ENCODE results near the gene RBL1.
"Not testable (repeated sequence)": the region's sequence is repeated elsewhere in the genome, so short reads cannot be mapped to it uniquely, and the experiment has no call there.

Gene RBL1

DNA sequence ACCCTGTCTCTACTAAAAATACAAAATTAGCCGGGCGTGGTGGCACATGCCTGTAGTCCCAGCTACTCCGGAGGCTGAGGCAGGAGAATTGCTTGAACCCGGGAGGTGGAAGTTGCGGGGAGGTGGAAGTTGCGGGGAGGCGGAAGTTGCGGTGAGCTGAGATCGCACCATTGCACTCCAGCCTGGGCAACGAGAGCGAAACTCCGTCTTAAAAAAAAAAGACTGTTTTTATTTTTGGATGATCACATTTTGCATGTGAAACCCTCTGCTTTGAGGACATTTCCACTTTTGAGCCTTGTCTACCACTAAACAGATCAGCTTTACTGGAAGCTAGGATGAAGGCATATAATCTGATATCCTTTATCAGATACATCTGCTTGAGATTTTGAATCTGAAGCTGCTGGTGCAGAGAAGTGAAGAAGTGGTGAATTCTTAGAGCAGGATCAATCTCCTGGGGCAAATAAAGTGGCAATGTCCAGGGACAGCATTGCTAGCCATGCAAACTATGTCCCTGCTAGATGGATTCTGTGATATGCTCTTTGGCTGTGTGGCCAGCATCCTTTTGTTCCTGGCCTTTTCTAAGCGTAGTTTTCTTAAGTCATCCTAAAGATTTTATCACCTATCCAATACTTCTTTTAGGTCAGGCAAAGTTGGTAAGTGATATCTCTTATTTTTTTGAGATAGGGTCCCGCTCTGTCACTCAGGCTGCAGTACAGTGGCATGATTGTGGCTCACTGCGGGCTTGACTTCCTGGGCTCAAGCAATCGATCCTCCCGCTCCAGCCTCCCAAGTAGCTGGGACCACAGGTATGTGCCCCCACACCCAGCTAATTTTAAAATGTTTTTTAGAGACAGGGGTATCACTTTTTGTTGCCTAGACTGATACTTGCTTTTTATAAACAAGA, 23.3 kb downstream of the RBL1 start:
- no peak for DNase-seq (ENCODE audit: low spot score)
- H3K27ac ChIP-seq: no peak overlapping the region
- H3K4me3 ChIP-seq: no peak overlapping the region
- no peak for TF ChIP-seq CTCF (IDR thresholded peaks at IDR 0.05)

DNA sequence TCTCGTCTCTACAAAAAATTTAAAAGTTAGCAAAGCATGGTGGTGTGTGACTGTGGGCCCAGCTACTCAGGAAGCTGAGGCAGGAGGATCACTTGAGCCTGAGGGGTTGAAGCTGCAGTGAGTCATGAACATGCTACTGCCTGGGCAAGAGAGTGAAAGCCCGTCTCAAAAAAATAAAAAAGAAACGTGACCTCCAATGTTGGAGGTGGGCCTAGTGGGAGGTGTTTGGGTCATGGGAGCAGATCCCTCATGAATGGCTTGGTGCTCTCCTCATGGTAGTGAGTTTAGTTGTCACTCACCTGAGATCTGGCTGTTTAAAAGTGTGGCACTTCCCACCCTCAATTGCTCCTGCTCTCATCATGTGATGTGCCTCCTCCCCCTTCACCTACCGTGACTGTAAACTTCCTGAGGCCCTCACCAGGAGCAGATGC, 24.3 kb downstream of the RBL1 start:
- no peak for DNase-seq (ENCODE audit: low spot score)

GRCh38 chr20:37069563-37069962, 26.2 kb downstream of the RBL1 start:
- DNase-seq (ENCODE audit: low spot score); H3K27ac ChIP-seq; H3K4me3 ChIP-seq: not testable (repeated sequence)

More for the DNA sequence above, 24.3 kb downstream of the RBL1 start:
- TF ChIP-seq CTCF (IDR thresholded peaks at IDR 0.05): no peak
- Histone ChIP-seq H3K27ac (no peak overlapping the region), H3K4me3 (no peak overlapping the region)

GRCh38 chr20:37066168-37066567, 29.6 kb downstream of the RBL1 start:
- DNase-seq (ENCODE audit: low spot score): no peak
- TF ChIP-seq CTCF (IDR thresholded peaks at IDR 0.05): no peak
- Histone ChIP-seq H3K27ac (no peak overlapping the region), H3K4me3 (no peak overlapping the region)

DNA sequence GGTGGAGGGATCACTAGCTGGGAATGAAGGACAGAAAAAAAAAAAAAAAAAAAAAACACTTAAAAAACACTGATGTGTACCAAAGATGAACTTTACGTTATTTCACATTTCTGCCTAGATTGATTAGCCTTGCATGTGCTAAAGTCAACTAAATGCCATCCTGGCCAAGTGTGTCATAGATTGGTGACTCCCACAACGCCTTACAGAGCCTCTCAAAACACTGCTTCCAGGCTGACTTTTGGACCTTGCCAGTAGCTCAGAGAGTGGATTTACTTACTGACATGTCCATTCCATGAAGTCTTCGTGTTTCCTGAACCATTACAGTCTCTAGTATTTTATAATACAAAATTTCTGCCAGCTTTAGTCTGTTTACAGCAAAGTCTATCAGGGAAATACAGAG, 40.5 kb downstream of the RBL1 start:
- TF ChIP-seq CTCF (IDR thresholded peaks at IDR 0.05): no peak
- H3K4me3 ChIP-seq: no peak overlapping the region
- DNase-seq (ENCODE audit: low spot score): no peak
- H3K27ac ChIP-seq: no peak overlapping the region

- no peak overlapping the region for H3K4me3 ChIP-seq
- TF ChIP-seq CTCF (IDR thresholded peaks at IDR 0.05): no peak
- H3K27ac ChIP-seq: no peak overlapping the region
- DNase-seq (ENCODE audit: low spot score): no peak
Measured at GRCh38 chr20:37053230-37053950, 42.4 kb downstream of the RBL1 start.

- no peak for DNase-seq (ENCODE audit: low spot score)
- Histone ChIP-seq H3K27ac (no peak overlapping the region), H3K4me3 (no peak overlapping the region)
- no peak for TF ChIP-seq CTCF (IDR thresholded peaks at IDR 0.05)
Measured at GRCh38 chr20:37042986-37043972, 52.5 kb downstream of the RBL1 start.

DNA sequence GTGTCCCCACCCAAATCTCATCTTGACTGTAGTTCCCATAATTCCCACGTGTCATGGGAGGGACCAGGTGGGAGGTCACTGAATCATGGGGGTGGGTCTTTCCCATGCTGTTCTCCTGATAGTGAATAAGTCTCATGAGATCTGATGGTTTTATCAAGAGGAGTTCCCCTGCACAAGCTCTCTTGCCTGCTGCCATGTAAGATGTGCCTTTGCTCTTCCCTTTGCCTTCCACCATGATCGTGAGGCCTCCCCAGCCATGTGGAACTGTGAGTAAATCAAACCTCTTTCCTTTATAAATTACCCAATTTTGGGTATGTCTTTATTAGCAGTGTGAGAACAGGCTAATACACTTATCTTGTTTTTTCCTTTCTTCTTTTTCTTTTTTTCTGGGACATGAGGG, 56.4 kb downstream of the RBL1 start:
- DNase-seq (ENCODE audit: low spot score); H3K27ac ChIP-seq; H3K4me3 ChIP-seq: not testable (repeated sequence)

All from coronary artery (tissue), 2 donors.